HG02610 (cell line): Measurements from ENCODE around the gene TBC1D5.
A peak's percentile ranks its signal among the peaks of the same experiment; 100 is the strongest.
"Not testable (repeated sequence)": the region's sequence is repeated elsewhere in the genome, so short reads cannot be mapped to it uniquely, and the experiment has no call there.

Experiments
- ATAC-seq: cut with Tn5 transposase; IDR thresholded peaks from one replicate; pipeline ENCODE4 v1.9.1; 2021; ENCODE audit warnings: mild to moderate bottlenecking, moderate library complexity; ENCODE audit not compliant: unreplicated experiment

Gene TBC1D5

DNA sequence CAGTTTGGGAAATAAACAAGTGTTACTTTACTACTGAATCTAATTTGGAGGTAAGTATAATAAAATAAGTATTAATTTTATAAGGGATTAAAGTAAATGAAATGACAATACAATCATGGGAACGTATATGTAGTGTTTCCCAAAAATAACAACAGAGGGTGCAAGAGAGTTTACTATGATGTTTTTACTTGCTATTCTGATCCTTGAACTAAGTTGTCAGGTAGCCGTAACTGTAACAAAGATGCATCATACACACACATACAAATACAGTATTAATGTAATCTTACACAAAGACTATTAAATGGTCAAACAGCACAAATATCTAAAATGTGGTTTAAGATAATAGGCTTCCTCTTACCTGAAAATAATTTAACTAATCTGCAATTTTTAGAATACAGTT is 311.4 kb downstream of the TBC1D5 start:
- no peak for ATAC-seq

DNA sequence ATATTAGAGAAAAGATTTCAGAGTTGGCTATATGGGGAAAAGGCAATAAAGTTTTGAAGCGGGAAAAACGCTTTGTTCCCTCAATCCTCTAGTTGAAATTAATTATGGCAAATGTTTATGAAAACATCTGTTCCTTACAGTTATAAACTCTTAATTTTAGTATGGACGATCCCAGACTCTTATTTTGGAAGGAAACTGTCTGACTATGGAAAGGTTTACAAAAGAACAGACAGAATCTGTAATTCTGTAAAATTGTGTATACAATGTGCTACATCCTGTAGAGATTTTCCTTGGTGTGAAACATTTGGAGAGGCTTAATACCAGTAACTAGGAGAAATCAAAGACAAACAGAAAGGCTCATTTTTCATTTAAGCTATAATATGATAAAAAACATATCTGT is 311.8 kb downstream of the TBC1D5 start:
- ATAC-seq = no peak

DNA sequence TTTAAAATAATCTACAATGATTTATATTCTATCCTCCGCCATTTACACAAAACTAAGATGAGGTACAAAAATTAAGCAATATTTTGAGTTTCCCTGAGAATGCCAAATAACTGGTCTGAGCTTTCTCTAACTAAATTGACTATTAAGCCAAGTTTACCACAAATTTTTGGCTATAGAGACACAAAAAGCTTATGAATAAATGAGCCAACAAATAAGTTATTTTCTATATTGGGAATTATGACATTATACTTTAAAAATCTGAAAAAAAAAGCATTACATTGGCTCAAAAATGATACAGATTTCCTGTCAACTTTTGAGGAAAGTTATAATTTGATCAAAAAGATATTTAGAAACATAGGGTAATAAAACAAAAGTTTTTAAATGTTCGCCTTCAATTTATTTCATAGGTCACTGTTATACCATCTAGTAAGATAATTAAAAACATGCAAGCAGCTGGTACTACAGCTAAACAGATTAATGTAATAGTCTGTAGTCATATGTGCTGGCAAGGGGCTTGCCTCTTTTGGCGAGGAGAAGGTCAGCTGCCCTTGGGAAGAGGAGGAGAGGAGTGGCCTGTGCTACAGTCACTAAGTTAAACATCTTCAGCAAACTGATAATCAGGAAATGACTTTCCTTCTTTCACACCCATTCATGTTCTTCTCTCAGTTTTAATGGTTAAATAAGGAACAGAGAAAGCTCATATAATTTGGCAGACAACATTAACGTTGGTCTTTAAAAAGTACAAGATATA is 318.5 kb downstream of the TBC1D5 start:
- peak; percentile 79 for ATAC-seq

DNA sequence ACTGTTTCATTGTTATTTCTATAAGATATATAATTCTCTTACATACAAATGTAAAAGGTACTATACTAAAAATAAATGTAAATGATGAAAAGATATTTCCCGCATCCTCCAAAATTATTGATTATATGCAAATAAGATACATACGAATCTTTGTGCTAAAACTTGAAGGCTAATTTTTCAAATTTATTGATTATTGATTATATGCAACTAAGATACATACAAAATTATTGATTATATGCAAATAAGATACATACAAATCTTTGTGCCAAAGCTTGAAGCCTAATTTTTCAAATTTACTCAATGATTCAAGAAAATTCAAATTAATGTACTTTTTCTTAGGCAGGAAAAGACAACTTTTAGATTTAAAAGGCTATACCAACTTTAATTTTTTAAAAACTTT is 319.8 kb downstream of the TBC1D5 start:
- ATAC-seq = no peak

DNA sequence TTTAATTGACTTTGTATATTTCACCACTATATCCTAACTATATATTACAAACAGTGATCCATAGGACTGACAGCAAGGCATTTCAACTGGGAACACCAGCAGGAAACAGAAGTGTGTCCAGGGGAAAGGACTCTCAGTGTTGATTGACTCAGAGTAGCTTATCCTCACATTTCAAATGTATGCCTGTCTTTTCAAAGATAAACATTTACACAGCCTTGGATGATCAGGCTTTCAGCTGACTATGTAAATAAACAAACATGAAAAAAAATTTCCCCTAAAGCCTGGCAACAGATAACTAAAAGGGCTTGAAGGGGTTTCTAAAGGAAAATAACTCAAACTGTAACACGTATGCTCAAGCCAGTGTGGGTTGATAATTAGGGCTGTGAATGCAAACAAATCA is 321.8 kb downstream of the TBC1D5 start:
- no peak for ATAC-seq

DNA sequence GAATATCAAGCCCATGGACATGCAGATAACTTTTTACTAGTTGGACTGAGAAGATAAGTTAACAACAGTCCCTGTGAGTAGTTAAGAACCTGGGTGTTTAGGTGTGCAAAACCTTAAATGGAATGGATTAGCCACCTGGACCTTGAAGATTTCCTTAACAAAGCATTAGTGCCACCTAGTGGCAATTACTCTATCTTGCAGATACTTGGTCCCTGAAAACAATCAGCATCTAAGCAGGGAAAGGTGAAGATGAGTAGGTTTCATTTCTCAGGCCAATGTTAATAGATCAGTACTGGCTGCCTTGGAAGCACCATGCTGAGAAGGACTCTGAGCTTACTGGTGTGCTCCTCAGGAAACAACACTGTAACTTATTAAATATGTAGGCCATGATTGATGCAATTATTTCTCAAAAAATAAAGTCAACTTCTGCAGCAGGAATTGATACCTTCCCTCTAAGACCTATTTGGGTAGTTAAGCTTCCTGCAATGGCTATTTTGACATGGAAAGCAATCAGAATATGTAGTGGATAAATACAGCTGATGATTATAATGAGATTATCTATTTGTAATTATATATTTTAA is 329.4 kb downstream of the TBC1D5 start:
- ATAC-seq = peak; percentile 80

DNA sequence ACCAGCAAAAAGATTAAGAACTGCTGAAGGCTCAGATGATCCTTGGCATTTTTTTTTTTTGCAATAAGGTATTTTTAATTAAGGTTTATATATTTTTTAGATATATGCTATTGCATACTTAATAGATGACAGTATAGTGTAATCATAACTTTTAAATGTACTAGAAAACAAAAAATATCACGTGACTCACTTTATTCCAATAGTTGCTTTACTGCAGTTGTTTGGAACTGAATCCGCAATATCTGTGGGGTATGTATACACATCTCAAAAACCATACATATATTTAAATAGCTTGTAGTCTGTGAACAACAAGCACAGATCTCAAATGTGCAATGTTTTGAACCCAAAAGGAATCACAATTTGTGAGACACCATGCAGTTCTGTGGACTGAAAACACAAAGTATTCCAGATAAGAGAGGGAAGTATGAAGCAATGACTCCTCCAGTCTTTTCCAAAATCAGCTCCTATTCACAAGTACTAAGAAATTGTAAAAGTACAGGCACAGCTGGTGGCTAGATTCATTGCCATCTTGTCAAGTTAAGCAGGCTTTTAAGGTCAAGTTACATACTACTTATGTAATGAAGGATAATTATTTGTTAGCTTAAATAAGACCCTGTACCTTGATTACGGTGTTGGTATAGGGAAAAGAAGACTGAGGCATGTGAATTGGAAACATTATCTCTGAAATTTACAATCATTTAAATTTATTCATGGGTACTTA is 331.1 kb downstream of the TBC1D5 start:
- no peak for ATAC-seq

DNA sequence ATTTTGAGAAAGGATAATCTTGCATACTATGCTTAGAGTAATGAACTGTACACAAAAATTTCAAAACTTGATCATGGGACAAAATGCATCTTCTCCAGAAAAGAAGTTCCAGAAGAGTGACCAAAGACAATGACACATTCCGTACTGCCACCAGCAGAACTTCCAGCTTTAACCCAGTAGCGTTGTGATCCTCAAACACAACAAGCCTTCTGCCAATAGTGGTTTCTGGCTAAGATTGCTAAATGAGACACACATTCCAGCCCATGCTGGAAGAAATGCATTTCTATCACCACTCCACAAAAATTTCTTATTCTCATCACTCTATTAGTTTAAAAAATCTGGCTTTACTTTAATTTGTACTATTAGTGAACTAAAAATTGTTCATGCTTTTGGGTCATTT is 334.9 kb downstream of the TBC1D5 start:
- ATAC-seq = no peak

DNA sequence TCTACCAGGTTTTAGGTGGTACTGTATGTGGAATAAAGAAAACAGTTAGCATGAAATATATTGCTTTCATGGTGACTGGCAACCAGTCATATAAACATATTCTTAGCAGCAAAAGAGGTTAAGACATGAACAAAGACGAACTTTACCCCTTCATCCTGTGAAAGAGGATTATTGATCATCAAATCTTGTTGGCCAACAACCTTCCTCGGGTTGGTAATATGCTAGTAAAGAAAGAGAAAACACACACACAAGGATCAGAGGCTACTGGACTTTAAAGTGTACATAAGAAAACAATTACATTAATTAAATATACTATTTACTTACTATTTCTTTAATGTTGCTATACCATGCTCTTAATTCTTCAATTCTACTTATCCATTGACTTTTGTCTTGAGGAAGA is 337.9 kb downstream of the TBC1D5 start:
- no peak for ATAC-seq

DNA sequence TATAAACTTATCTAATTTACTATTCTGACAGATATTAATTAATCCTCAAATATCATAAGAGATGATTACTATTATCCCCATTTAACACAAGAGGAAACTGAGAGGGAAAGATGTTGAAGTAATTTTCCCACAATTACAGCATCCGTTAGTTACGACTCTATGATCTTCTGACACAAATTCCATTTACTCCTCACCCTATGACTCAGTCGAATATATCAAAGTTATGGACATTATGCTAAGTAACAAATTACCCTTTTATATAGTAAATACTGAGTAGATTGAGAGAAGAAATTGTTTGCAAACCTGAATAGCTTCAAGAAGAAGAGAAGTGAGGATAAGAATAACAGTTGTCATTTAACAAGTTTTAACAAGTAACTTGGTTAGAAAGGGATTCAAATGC is 340.0 kb downstream of the TBC1D5 start:
- ATAC-seq = no peak

DNA sequence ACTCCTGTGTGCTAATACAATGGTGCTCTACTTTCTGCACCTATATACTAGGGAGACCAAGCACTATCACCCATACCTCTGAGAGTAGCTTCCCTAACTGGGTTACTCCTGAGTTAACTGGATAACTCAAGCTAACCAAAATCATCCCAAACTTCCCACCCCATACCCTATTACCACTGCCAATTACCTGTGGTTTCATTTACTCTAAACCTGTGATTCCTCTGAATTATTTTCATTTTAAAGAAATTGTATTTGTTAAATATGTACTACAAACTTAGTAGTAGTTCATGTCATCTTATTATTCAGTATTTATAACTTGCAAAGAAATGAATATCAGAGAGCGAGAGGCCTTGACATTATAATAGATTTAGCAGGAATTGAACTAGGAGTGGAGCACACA is 340.5 kb downstream of the TBC1D5 start:
- ATAC-seq = no peak

DNA sequence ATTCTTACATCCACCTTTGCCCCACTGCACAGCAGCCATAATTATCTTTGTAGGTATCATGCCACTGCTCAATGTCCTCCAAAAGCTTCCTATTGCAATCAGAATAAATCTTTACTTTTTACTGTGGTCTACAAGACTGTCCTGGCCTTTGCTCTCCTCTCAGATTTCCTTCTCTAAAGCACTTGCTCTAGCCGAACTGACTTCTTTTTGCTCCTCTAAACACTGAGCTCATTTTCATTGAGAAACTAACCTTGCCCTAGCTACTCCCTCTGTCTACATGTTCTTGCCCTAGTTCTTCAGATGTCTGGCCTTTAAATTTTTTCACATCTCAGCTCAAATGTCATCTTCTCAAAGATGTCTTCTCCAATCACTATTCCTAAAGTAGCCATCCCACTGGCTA is 342.8 kb downstream of the TBC1D5 start:
- ATAC-seq = peak; percentile 26

DNA sequence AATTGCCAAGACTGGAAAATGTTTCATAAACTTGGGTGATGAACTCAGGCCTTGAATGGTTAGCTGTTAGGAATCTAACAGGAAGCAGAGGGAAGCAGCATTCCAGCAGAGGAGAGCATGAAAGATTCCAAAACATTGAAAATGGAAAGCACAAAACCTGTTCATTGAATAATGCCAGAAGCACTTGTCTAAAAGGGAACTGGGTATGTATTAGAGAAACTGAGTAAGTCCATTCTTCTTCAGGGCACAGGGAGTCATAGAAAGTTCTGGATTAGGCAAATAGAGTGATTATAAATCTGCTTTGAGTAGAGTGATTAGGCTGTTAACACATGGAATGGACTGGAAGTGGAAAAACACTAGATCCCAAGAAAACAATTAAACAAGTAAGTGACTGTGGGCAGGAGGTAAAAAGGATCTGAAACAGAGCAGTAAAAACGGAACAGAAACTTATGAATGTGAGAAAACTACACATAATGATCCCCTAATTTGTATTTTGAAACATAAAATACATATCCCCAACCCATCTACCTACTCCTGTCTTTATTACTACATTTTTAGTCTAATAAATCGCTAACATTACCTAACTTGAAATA is 343.4 kb downstream of the TBC1D5 start:
- peak; percentile 98 for ATAC-seq

DNA sequence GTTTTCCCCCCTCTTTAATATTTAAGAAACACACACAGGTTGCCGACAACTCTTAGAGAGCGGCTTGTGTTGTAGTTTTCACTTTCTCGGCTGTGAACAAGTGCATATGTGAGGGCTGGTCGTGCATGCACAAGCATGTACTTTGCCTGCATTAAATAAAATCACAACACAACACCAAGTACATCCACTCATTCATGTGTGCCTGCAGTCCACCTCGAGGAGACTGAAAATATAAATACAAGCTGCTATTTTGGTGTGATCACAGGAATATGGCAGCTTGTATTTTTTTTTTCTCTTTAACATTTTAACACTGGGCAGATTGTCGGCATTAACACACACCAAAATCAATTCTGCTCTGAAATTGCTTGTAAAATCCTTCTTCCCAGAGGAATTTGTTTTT is 346.4 kb downstream of the TBC1D5 start:
- no peak for ATAC-seq

DNA sequence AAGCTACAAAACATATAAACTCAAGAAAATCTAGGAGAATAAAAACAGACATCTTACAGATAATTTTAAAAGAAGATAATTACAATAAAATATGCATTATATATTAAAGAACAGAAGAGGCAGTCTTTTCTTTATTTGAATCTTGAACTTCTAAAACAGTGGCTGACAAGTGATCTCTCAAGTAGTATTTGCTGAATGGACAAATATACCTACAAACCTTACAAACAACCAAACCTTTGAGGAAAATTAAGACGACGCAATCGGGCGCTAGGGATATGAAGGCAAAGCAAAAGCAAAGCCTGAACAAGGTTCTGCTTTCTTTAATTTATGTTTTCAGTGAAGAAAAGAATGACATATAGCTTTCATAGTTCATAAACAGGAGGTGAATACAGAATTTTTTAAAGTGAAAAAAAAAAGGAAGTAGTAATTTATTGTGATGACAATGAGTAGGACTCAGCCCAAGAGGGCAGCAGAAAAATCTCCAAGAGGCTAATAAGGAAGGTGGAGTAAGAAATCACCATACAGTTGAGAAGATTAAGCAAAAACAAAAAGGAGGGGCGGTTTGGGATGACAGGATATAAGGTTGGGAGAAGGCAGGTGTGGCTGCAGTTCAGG is 347.8 kb downstream of the TBC1D5 start:
- no peak for ATAC-seq

DNA sequence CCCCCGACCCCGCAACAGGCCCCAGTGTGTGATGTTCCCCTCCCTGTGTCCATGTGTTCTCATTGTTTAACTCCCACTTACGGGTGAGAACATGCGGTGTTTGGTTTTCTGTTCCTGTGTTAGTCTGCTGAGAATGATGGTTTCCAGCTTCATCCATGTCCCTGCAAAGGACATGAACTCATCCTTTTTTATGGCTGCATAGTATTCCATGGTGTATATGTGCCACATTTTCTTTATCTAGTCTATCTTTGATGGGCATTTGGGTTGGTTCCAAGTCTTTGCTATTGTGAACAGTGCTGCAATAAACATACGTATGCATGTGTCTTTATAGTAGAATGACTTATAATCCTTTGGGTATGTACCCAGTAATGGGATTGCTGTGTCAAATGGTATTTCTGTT is 349.9 kb downstream of the TBC1D5 start:
- not testable (repeated sequence) for ATAC-seq

DNA sequence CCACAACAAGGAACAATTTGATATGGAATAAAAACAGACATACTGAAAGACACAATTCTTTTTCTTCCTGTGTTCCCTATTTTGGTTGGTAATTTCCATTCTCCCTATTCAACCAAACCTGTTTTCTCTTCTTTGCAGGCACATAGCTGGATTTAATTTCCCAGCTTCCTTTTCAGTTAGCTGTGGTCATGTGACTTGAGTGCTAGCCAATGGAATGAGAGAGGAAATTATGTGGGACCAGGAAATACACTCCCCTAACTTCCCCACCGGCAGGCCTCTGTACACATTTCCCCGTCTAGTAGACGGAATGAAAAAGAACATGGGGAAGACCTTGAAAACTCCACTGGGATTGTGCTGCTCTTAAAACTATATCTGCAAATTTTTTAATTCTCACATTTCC is 351.6 kb downstream of the TBC1D5 start:
- ATAC-seq = no peak

DNA sequence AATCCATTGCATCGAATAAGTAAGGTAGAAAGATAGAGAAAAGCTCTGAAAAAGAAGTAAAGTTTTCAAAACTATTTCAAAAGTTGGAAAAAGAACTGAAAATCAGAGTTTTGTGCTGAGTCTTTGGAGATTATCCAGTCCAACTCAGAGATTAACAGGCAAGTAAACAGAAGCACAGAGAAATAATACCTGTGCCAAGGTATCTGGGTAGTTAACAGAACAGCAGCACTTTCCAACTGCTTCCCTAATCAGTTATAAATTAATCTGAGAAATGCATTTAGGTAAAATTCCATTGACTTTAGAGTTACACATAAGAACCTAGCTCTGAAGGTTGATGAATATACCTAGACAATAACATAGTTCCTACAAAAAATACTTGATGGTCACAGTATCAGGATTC is 355.3 kb downstream of the TBC1D5 start:
- ATAC-seq = no peak

DNA sequence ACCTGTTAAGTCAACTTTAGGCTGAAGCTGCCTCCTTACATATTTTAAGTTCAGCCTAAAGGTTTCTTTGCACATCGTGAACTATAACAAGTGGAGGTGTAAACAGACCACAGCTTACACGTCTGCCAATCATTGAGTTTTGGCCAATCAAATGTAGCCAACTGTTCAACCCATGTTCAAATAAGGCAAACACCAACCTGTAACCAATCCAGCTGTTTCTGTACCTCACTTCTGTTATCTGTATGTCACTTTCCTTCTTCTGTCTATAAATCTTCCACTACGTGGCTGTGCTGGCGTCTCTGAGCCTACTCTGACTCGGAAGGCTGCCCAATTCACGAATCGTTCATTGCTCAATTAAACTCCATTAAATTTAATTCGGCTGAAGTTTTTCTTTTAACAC is 356.0 kb downstream of the TBC1D5 start:
- no peak for ATAC-seq

DNA sequence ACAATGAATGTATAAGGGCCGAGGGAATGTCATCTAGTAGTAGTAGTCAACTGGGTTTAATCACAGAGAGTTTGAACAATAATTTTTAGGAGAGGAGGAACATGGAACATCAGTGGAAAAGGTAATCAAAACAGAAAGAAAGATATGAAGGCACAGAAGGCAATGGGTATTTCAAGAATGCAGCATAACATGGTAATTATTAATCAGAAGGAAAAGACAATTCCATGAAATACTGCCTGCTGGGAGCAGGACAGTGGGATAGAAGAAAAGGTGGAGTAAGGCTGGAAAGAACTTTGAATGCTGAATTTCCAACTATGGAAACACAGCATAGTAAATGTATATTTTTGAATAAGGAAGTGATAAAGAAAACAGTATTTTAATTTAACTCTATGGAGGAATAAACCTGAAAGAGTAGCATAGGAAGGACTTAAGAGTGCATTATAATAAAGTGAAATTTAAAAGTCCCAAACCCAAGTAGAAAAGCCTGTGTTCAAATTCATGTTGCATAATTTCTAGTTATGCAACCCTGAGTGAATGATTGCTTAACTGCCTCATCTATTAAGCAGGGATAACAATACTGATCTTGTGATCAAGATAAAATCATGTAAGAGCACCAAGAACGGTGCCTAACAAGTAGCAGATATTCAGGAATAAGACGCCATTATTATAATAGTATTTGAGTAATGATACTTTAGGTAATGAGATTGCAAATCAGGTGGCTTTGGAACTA is 357.7 kb downstream of the TBC1D5 start:
- ATAC-seq = no peak

DNA sequence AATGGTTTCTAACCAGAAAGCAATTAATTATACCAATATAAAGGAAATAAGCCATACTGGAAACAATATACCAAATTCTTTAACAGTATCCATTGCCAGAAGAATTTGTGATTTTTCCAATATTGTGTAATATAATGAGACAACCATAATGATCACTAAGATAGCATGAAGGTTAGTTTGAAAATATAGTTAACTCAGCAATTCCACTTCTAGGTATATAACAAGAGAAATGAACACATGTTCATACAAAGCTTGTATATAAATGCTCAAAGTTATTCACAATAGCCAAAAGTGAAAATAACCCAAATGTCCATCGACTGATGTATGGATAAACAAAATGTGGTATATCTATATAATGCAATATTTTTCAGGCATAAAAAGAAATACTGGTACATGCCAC is 369.1 kb downstream of the TBC1D5 start:
- no peak for ATAC-seq
